Iris pigment epithelial cell (primary cell): ENCODE measurements around the gene NFATC1.

Source experiments
- DNase-seq: peaks from one replicate; pipeline ENCODE4 v3.0.0-alpha.2; 2011; ENCODE audit warnings: low read depth

Gene NFATC1

GRCh38 chr18:79540161-79540903 lies 144.6 kb downstream of the NFATC1 start:
- DNase-seq: no peak

GRCh38 chr18:79540904-79541282 lies 145.2 kb downstream of the NFATC1 start:
- no peak for DNase-seq

GRCh38 chr18:79542213-79542612 lies 146.5 kb downstream of the NFATC1 start:
- DNase-seq: no peak

- DNase-seq: no peak
Observed at GRCh38 chr18:79542876-79543750, 147.4 kb downstream of the NFATC1 start.

GRCh38 chr18:79543861-79544385 lies 148.2 kb downstream of the NFATC1 start:
- no peak for DNase-seq

- DNase-seq: no peak
Observed at GRCh38 chr18:79544386-79544963, 148.7 kb downstream of the NFATC1 start.

- no peak for DNase-seq
Observed at GRCh38 chr18:79545255-79545654, 149.5 kb downstream of the NFATC1 start.

GRCh38 chr18:79545736-79546171 lies 150.0 kb downstream of the NFATC1 start:
- no peak for DNase-seq

- no peak for DNase-seq
Observed at GRCh38 chr18:79546781-79547272, 151.1 kb downstream of the NFATC1 start.

GRCh38 chr18:79547413-79548076 lies 151.8 kb downstream of the NFATC1 start:
- DNase-seq: no peak

- no peak for DNase-seq
Observed at GRCh38 chr18:79548077-79548450, 152.3 kb downstream of the NFATC1 start.

GRCh38 chr18:79548621-79548985 lies 152.9 kb downstream of the NFATC1 start:
- no peak for DNase-seq

GRCh38 chr18:79548986-79549637 lies 153.4 kb downstream of the NFATC1 start:
- DNase-seq: no peak

GRCh38 chr18:79549638-79550000 lies 153.9 kb downstream of the NFATC1 start:
- no peak for DNase-seq

- no peak for DNase-seq
Observed at GRCh38 chr18:79552140-79552631, 156.5 kb downstream of the NFATC1 start.

- DNase-seq: no peak
Observed at GRCh38 chr18:79552696-79553095, 157.0 kb downstream of the NFATC1 start.

GRCh38 chr18:79553154-79553553 lies 157.4 kb downstream of the NFATC1 start:
- DNase-seq: no peak

- DNase-seq: no peak
Observed at GRCh38 chr18:79553696-79554095, 158.0 kb downstream of the NFATC1 start.

GRCh38 chr18:79554321-79554720 lies 158.6 kb downstream of the NFATC1 start:
- DNase-seq: no peak

GRCh38 chr18:79554945-79555645 lies 159.4 kb downstream of the NFATC1 start:
- DNase-seq: no peak

GRCh38 chr18:79555885-79556284 lies 160.2 kb downstream of the NFATC1 start:
- DNase-seq: no peak
